Suprapubic skin (tissue), 4 donors: Measurements from ENCODE around the gene ATAD5. TPM values are rescaled to one million over a fixed set of nuclear protein-coding genes. Genes with fewer than 3 reads are reported as not detected.
A peak's percentile ranks its signal among the peaks of the same experiment; 100 is the strongest.

Experiments used
- DNase-seq, 2 donors: peaks; one replicate each; pipeline ENCODE4 v3.0.0-alpha.2; 2019; ENCODE audit warnings: low spot score in 2 of 2
- H3K27ac ChIP-seq: fragments of 200-600 bp; sonication (generic); one replicate; pipeline ENCODE4 v1.5.1; 2019
- H3K27me3 ChIP-seq: fragments of 200-600 bp; sonication (generic); one replicate; pipeline ENCODE4 v1.5.1; 2019
- H3K36me3 ChIP-seq: fragments of 200-600 bp; sonication (generic); one replicate; pipeline ENCODE4 v1.5.1; 2019
- H3K4me1 ChIP-seq: fragments of 200-600 bp; sonication (generic); one replicate; pipeline ENCODE4 v1.5.1; 2019
- H3K4me3 ChIP-seq: fragments of 200-600 bp; sonication (generic); one replicate; pipeline ENCODE4 v1.5.1; 2019; ENCODE audit warnings: mild to moderate bottlenecking
- H3K9me3 ChIP-seq: fragments of 200-600 bp; sonication (generic); one replicate; pipeline ENCODE4 v1.5.1; 2019
- CTCF ChIP-seq, 2 donors: fragments of 200-600 bp in 1 of 2; fragments of 450-650 bp in 1 of 2; sonication (generic) in 1 of 2; IDR thresholded peaks; one replicate each; pipeline ENCODE4 v1.5.1; 2016 to 2019; ENCODE audit warnings: antibody characterized with exemption in 2 of 2, mild to moderate bottlenecking in 1 of 2, moderate library complexity in 1 of 2
- EP300 ChIP-seq: sonication (generic); formaldehyde crosslinking; IDR thresholded peaks from one replicate; pipeline ENCODE4 v1.6.1; 2017; ENCODE audit warnings: antibody characterized with exemption
- POLR2A ChIP-seq, 2 donors: fragments of 450-650 bp; IDR thresholded peaks; one replicate each; pipeline ENCODE4 v1.6.1; 2017; ENCODE audit warnings: antibody characterized with exemption in 2 of 2, mild to moderate bottlenecking in 2 of 2, moderate library complexity in 2 of 2
- POLR2AphosphoS5 ChIP-seq, 3 donors: sonication (generic); formaldehyde crosslinking; IDR thresholded peaks; one replicate each; pipeline ENCODE4 v1.6.1; 2017; ENCODE audit warnings: antibody characterized with exemption in 3 of 3
- WGBS: methylation state at CpG from one replicate; pipeline ENCODE4 v1.1.5; 2018; 5-methylcytosine and 5-hydroxymethylcytosine counted together
- total RNA-seq, 4 donors: library from RNA; depleted of rRNA; stranded (reverse); fragments of >200 nt; gene quantifications; one replicate each; pipeline ENCODE4 v1.1.0, GENCODE V29; 2016

The ATAD5 gene
- total RNA-seq, 4 donors from 2014 or later: 1.3 to 4.0 (median 2.3) TPM

- H3K27me3 ChIP-seq: no peaks in the 10 kb centered on the region
- H3K4me1 ChIP-seq: peaks cover 39% of the 10 kb centered on the region
- H3K27ac ChIP-seq: peak within 1 kb of the TSS; percentile 87
- no peaks in the 10 kb centered on the region for H3K9me3 ChIP-seq
- DNase-seq: peak; percentile 90 to 92
- peak within 1 kb of the TSS; percentile 95 for H3K4me3 ChIP-seq
- H3K36me3 ChIP-seq: no peaks in the 10 kb centered on the region
- 7% methylated on average over 29 of the region's 75 CpGs for WGBS
- TF ChIP-seq CTCF (IDR thresholded peaks at IDR 0.05) (peak; percentile 39 to 76), POLR2A (IDR thresholded peaks at IDR 0.05) (peak in 1 of 2 donors; percentile 43), EP300 (no peak), POLR2AphosphoS5 (IDR thresholded peaks at IDR 0.05) (peak in 1 of 3 donors; percentile 6)
Measured at GRCh38 chr17:30824356-30825145, 7.2 kb upstream of the ATAD5 start, which contains the start of gene CRLF3. TSS of gene CRLF3 (minus strand) at chr17:30824692. CDS start at chr17:30824651, 41 bp downstream.

DNA sequence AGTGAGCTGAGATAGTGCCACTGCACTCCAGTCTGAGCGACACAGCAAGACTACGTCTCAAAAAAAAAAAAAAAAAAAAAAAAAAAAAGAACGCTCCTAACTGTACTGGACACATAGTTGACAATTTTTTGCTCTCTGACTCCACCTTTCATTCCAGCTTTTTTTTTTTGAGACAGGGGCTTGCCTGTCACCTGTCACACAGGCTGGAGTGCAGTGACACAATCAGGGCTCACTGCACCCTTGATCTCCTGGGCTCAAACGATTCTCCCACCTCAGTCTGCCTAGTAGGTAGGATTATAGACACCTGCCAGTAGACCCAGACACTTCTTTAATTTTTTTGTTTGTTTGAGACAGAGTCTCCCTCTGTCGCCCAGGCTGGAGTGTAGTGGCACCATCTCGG is 4.7 kb upstream of the ATAD5 start:
- H3K4me1 ChIP-seq: peaks cover 36% of the 10 kb centered on the region
- no peaks in the 10 kb centered on the region for H3K9me3 ChIP-seq
- no peak for DNase-seq
- H3K4me3 ChIP-seq: no peak overlapping the region
- no peak overlapping the region for H3K27ac ChIP-seq
- WGBS: 85% methylated on average over 6 of the region's 6 CpGs
- H3K27me3 ChIP-seq: no peaks in the 10 kb centered on the region
- TF ChIP-seq POLR2A (IDR thresholded peaks at IDR 0.05) (no peak), EP300 (no peak), POLR2AphosphoS5 (IDR thresholded peaks at IDR 0.05) (no peak), CTCF (IDR thresholded peaks at IDR 0.05) (no peak)
- H3K36me3 ChIP-seq: no peaks in the 10 kb centered on the region

GRCh38 chr17:30829022-30829421 is 2.7 kb upstream of the ATAD5 start:
- no peak for TF ChIP-seq POLR2A (IDR thresholded peaks at IDR 0.05)
- TF ChIP-seq POLR2AphosphoS5 (IDR thresholded peaks at IDR 0.05): no peak
- no peak for TF ChIP-seq CTCF (IDR thresholded peaks at IDR 0.05)
- no peak for TF ChIP-seq EP300
- H3K36me3 ChIP-seq: no peaks in the 10 kb centered on the region
- H3K4me3 ChIP-seq: no peak overlapping the region
- peaks cover 27% of the 10 kb centered on the region for H3K4me1 ChIP-seq
- no peak for DNase-seq
- H3K27ac ChIP-seq: no peak overlapping the region
- H3K27me3 ChIP-seq: no peaks in the 10 kb centered on the region
- H3K9me3 ChIP-seq: no peaks in the 10 kb centered on the region
- WGBS: 77% methylated on average over 5 of the region's 5 CpGs

GRCh38 chr17:30831257-30831656 is 509 bp upstream of the ATAD5 start:
- H3K36me3 ChIP-seq: no peaks in the 10 kb centered on the region
- DNase-seq: no peak
- 22% methylated on average over 13 of the region's 13 CpGs for WGBS
- H3K4me3 ChIP-seq: peak overlapping the region; percentile 74
- H3K4me1 ChIP-seq: peaks cover 16% of the 10 kb centered on the region
- TF ChIP-seq POLR2AphosphoS5 (IDR thresholded peaks at IDR 0.05) (no peak), EP300 (no peak), CTCF (IDR thresholded peaks at IDR 0.05) (no peak)
- H3K9me3 ChIP-seq: no peaks in the 10 kb centered on the region
- no peaks in the 10 kb centered on the region for H3K27me3 ChIP-seq
- H3K27ac ChIP-seq: no peak overlapping the region

- TF ChIP-seq POLR2A (IDR thresholded peaks at IDR 0.05): no peak
- no peak for TF ChIP-seq EP300
- TF ChIP-seq CTCF (IDR thresholded peaks at IDR 0.05): no peak
- no peak for TF ChIP-seq POLR2AphosphoS5 (IDR thresholded peaks at IDR 0.05)
- no peaks in the 10 kb centered on the region for H3K27me3 ChIP-seq
- no peaks in the 10 kb centered on the region for H3K36me3 ChIP-seq
- no peak for DNase-seq
- H3K27ac ChIP-seq: no peak overlapping the region
- H3K4me1 ChIP-seq: peaks cover 16% of the 10 kb centered on the region
- H3K9me3 ChIP-seq: no peaks in the 10 kb centered on the region
- H3K4me3 ChIP-seq: peak overlapping the region; percentile 74
- 2% methylated on average over 15 of the region's 15 CpGs for WGBS
Measured at GRCh38 chr17:30832438-30833124, 815 bp downstream of the ATAD5 start.
